ENCODE data around the gene TNRC6B. TPM values are rescaled to one million over a fixed set of nuclear protein-coding genes. Genes with fewer than 3 reads are reported as not detected.
"Not testable (repeated sequence)": the region's sequence is repeated elsewhere in the genome, so short reads cannot be mapped to it uniquely, and the experiment has no call there.

Gene TNRC6B
- total RNA-seq, 1 donor from 2014 or later, result 62.0 TPM

- Mint-ChIP-seq H3K36me3 (ENCODE audit: unreplicated experiment) (no peaks in the 10 kb centered on the region), H3K9me3 (ENCODE audit: unreplicated experiment) (no peaks in the 10 kb centered on the region), H3K4me3 (ENCODE audit: unreplicated experiment) (no peak overlapping the region), H3K27ac (ENCODE audit: unreplicated experiment) (no peak overlapping the region), H3K27me3 (ENCODE audit: unreplicated experiment) (no peaks in the 10 kb centered on the region), H3K4me1 (ENCODE audit: low read depth, unreplicated experiment) (no peaks in the 10 kb centered on the region)
- no peak for TF ChIP-seq CTCF (IDR thresholded peaks at IDR 0.05; ENCODE audit: partially characterized antibody, unreplicated experiment)
- no peak for DNase-seq
Measured at GRCh38 chr22:40377931-40378330, 200.2 kb downstream of the TNRC6B start.

GRCh38 chr22:40378448-40378847, 200.7 kb downstream of the TNRC6B start:
- DNase-seq; H3K27ac Mint-ChIP-seq (ENCODE audit: unreplicated experiment); H3K27me3 Mint-ChIP-seq (ENCODE audit: unreplicated experiment): not testable (repeated sequence)

GRCh38 chr22:40381461-40381860, 203.7 kb downstream of the TNRC6B start:
- H3K4me3 Mint-ChIP-seq (ENCODE audit: unreplicated experiment), result no peak overlapping the region
- no peaks in the 10 kb centered on the region for H3K4me1 Mint-ChIP-seq (ENCODE audit: low read depth, unreplicated experiment)
- peaks cover 5% of the 10 kb centered on the region for H3K36me3 Mint-ChIP-seq (ENCODE audit: unreplicated experiment)
- TF ChIP-seq CTCF (IDR thresholded peaks at IDR 0.05; ENCODE audit: partially characterized antibody, unreplicated experiment), result no peak
- DNase-seq, result no peak
- no peak overlapping the region for H3K27ac Mint-ChIP-seq (ENCODE audit: unreplicated experiment)
- peaks cover 3% of the 10 kb centered on the region for H3K27me3 Mint-ChIP-seq (ENCODE audit: unreplicated experiment)
- no peaks in the 10 kb centered on the region for H3K9me3 Mint-ChIP-seq (ENCODE audit: unreplicated experiment)

More at GRCh38 chr22:40378448-40378847, 200.7 kb downstream of the TNRC6B start:
- H3K9me3 Mint-ChIP-seq (ENCODE audit: unreplicated experiment); H3K36me3 Mint-ChIP-seq (ENCODE audit: unreplicated experiment); H3K4me1 Mint-ChIP-seq (ENCODE audit: low read depth, unreplicated experiment); H3K4me3 Mint-ChIP-seq (ENCODE audit: unreplicated experiment): not testable (repeated sequence)

- no peak overlapping the region for H3K4me3 Mint-ChIP-seq (ENCODE audit: unreplicated experiment)
- no peak for TF ChIP-seq CTCF (IDR thresholded peaks at IDR 0.05; ENCODE audit: partially characterized antibody, unreplicated experiment)
- no peaks in the 10 kb centered on the region for H3K9me3 Mint-ChIP-seq (ENCODE audit: unreplicated experiment)
- H3K4me1 Mint-ChIP-seq (ENCODE audit: low read depth, unreplicated experiment), result no peaks in the 10 kb centered on the region
- DNase-seq, result no peak
- H3K27me3 Mint-ChIP-seq (ENCODE audit: unreplicated experiment), result peaks cover 4% of the 10 kb centered on the region
- peaks cover 5% of the 10 kb centered on the region for H3K36me3 Mint-ChIP-seq (ENCODE audit: unreplicated experiment)
- H3K27ac Mint-ChIP-seq (ENCODE audit: unreplicated experiment), result no peak overlapping the region
Measured at GRCh38 chr22:40383905-40384304, 206.2 kb downstream of the TNRC6B start.

GRCh38 chr22:40385036-40385782, 207.5 kb downstream of the TNRC6B start:
- Mint-ChIP-seq H3K4me3 (ENCODE audit: unreplicated experiment) (no peak overlapping the region), H3K27ac (ENCODE audit: unreplicated experiment) (no peak overlapping the region), H3K4me1 (ENCODE audit: low read depth, unreplicated experiment) (no peaks in the 10 kb centered on the region), H3K36me3 (ENCODE audit: unreplicated experiment) (peaks cover 5% of the 10 kb centered on the region), H3K27me3 (ENCODE audit: unreplicated experiment) (peaks cover 6% of the 10 kb centered on the region), H3K9me3 (ENCODE audit: unreplicated experiment) (no peaks in the 10 kb centered on the region)
- DNase-seq, result no peak
- no peak for TF ChIP-seq CTCF (IDR thresholded peaks at IDR 0.05; ENCODE audit: partially characterized antibody, unreplicated experiment)

Other genes starting within 250 kb of the TNRC6B start
- not detected for gene TMA7B, start 217.5 kb upstream of the TNRC6B start, total RNA-seq (ENCODE audit: unreplicated experiment)
- gene FAM83F, start 183.0 kb upstream of the TNRC6B start, total RNA-seq (ENCODE audit: unreplicated experiment), result 1.1 TPM
- 62.3 TPM for gene ADSL, start 168.6 kb downstream of the TNRC6B start, total RNA-seq (ENCODE audit: unreplicated experiment)
- 105 TPM for gene SGSM3, start 192.7 kb downstream of the TNRC6B start, total RNA-seq (ENCODE audit: unreplicated experiment)

Data from glutamatergic neuron (in vitro differentiated cells).